HG03060 (cell line): ENCODE data around the gene SESTD1.
A peak's percentile ranks its signal among the peaks of the same experiment; 100 is the strongest.

Experiments
- ATAC-seq: cut with Tn5 transposase; IDR thresholded peaks from one replicate; pipeline ENCODE4 v1.9.1; 2021; ENCODE audit warnings: low read depth, moderate number of reproducible peaks; ENCODE audit not compliant: unreplicated experiment

The SESTD1 gene

GRCh38 chr2:179264368-179265081 lies at the start of gene SESTD1:
TSS of gene SESTD1 (minus strand) at chr2:179264832. CDS start at chr2:179191841, 72,991 bp downstream.
- ATAC-seq: peak; percentile 31

- no peak for ATAC-seq
Measured at GRCh38 chr2:179313057-179313456, 48.4 kb upstream of the SESTD1 start.

- ATAC-seq: no peak
Measured at GRCh38 chr2:179311101-179311500, 46.5 kb upstream of the SESTD1 start.

- no peak for ATAC-seq
Measured at GRCh38 chr2:179307616-179308371, 43.2 kb upstream of the SESTD1 start.

GRCh38 chr2:179305125-179305524 lies 40.5 kb upstream of the SESTD1 start:
- ATAC-seq: no peak

- ATAC-seq: no peak
Measured at GRCh38 chr2:179304424-179304823, 39.8 kb upstream of the SESTD1 start.

- ATAC-seq: no peak
Measured at GRCh38 chr2:179302764-179303571, 38.3 kb upstream of the SESTD1 start.

- no peak for ATAC-seq
Measured at GRCh38 chr2:179302149-179302548, 37.5 kb upstream of the SESTD1 start.

- no peak for ATAC-seq
Measured at GRCh38 chr2:179298666-179299065, 34.0 kb upstream of the SESTD1 start.

GRCh38 chr2:179297927-179298326 lies 33.3 kb upstream of the SESTD1 start:
- no peak for ATAC-seq

- ATAC-seq: no peak
Measured at GRCh38 chr2:179290329-179290728, 25.7 kb upstream of the SESTD1 start.

GRCh38 chr2:179285060-179285459 lies 20.4 kb upstream of the SESTD1 start:
- ATAC-seq: no peak

- ATAC-seq: no peak
Measured at GRCh38 chr2:179277429-179278196, 13.0 kb upstream of the SESTD1 start.

- no peak for ATAC-seq
Measured at GRCh38 chr2:179275253-179276012, 10.8 kb upstream of the SESTD1 start.

- peak; percentile 96 for ATAC-seq
Measured at GRCh38 chr2:179274749-179275148, 10.1 kb upstream of the SESTD1 start.

GRCh38 chr2:179273461-179273962 lies 8.9 kb upstream of the SESTD1 start:
- no peak for ATAC-seq

GRCh38 chr2:179272406-179273192 lies 8.0 kb upstream of the SESTD1 start:
- no peak for ATAC-seq

- ATAC-seq: no peak
Measured at GRCh38 chr2:179270689-179271088, 6.1 kb upstream of the SESTD1 start.
